Inferior parietal cortex (tissue), 1 donor: ENCODE measurements around the gene TBC1D17.
"Not testable (repeated sequence)": the region's sequence is repeated elsewhere in the genome, so short reads cannot be mapped to it uniquely, and the experiment has no call there.

ENCODE experiments used
- DNase-seq: peaks from one replicate; pipeline ENCODE4 v3.0.0-alpha.2; 2016; ENCODE audit errors: extremely low spot score

TBC1D17 gene

DNA sequence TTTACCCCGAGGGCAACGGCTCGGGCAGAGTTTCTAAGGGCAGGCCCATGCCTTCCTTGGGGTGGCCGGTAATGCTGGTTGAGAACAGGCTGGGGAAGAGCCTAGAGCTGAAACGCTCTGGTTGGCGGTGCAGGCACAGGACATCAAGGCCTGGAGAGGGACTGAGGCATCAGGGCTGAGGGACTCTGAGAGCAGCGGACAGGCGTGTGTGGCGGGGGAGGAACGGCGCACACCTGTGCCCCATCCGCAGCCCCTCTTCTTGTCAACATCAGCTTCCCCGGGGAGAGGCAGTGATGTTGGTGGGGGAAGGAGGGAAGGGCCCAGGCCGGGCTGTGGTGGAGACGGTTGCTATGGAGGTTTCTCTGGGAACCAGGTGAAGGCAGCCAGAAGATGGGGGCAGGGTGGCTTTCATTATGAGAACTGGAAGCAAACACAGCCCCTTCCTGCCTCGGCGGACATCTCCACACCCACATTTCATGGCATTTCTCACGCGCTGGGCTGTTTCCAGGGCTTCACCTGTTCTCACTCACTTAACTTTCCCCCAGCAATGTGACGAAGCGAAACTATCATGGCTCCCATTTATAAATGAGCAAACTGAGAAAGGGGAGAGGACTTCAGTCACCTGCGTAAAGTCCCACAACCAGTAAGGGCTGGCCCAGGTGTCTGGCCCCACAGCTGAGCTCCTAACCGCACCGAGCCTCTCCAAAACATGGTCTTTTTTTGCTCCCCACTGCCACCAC is 43.3 kb downstream of the TBC1D17 start:
- no peak for DNase-seq

DNA sequence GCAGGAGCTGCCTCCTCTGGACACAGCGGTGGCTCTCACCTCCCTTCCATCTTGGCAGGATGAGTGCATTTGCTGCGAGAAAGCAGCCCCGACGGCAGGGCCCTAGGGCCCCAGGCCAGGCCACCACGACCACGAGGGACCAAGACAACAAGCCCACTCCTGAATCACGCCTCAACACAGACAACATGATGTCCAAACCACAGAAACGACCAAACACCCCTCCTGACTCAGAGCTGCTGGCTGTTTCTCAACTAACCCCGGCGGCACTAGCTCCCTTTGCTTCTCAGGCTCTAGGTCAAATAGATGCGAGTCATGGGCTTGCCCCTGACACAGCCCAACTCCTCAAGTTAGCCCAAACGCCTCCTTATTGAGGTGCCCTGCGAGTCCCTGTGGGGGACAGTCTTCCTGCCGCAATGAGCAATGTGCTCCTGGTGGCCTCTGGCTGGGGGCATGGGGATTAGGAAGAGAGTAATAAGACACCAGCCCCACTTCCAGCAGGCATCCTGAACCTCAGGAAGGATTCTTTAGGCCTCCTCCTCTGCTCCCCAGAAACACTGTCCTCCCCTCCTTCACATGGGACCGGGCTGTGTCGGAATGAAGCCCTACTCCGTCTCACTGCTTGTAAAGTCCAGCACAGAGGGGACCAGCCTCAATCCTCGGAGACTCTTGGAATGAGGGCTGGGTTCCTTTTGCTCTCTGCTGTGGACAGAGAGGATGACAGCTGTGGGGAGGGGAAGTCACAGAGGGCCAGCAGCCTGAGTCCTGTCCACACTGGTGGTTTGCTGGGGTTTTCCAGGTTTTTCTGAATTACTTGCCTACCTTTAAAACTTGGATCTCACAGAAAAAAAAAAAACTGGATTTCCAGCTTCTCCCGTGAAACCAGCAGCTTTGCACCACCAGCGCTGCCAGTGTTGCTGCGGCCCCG is 44.6 kb downstream of the TBC1D17 start:
- DNase-seq, result no peak

DNA sequence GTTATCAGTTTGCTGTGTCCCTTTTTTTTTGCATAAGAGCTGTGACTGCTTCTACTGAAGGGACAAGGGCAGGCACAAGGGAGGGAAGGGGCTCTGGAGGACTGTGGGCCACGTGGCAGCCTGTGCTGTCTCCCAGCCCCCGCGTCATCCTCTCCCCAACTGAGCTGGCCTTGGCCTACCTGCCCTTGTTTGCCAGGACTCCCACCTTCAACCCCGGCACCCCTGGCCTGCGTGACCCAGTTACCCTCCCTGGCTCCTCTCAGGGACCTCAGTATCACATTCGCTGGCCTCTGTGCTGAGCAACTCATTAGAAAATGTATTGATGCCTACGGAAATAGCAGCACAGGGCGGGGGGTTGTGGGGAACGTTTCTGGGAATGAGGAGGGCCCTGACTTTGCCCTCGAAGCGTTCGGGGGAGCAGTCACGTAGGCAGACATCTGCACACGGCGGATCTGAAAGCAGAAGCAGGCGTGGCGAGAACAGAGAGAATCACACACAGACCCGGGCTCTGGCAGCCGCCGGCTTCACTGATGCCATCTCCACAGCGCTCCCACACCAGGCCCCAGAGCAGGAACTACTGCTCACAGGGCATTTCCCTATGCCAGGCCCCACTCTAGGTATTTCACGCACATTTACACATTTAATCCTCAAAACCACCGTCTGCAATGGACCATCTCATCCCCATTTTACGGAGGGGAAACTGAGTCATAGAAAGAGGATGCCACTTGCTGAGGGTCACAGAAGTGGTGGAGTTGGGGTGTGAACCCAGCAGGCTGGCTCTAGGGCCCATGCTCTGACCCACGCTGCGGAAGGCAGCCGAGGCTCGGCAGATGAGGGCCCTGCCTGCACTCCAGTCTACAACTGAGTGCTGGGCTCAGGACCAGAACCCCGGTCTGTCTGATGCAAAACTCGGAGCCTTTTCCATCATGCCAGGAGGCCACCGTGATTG is 45.8 kb downstream of the TBC1D17 start:
- DNase-seq, result no peak

DNA sequence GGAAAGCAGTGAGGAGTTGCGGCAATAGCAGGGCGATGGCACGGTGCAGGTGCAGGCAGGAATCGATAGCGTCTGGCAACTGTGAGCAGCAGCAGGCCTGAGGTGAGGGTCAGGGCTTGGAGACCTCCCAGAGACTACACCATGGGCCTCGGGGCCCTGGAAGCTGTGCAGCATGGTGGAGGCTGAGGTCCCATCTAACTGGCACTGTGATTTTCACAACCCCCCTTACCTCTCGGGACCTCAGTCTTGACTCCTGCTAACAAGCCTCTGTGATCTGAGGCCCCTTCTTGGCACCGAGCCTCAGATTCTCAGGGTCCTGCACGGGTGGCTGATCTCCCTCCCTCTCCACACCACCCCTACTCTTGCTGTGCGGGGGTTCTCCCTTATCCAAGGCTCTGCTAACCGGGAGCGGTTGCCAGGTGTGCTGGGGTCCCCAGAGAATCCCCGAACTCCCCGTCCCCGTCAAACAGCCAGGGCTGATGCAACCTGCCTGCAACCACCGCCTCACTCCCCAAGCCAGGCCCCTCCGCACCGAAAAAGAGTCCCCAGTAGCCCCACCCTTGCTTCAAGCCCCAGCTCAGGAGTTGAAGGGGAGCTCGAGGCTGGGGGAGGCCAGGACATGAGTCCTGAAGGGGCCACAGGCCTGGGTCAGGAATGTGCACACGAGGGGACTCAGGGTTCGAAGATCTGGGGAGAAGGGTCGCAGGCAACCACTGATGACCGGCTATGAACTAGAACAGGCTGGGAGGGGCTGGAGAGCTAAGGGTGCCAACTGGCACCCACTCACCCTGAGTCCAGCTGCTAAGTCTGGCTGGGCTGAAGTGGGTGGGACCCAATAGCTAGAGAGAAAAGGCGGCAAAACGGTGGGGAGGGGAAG is 46.7 kb downstream of the TBC1D17 start:
- DNase-seq, result no peak

DNA sequence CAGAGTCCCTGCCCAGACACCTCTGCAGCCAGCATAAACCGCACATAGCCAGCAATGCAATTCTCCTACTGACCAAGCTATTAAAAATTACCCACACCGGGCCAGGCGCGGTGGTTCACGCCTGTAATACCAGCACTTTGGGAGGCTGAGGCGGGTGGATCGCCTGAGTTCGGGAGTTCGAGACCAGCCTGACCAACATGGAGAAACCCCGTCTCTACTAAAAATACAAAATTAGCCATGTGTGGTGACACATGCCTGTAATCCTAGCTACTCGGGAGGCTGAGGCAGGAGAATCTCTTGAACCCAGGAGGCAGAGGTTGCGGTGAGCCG is 47.3 kb downstream of the TBC1D17 start:
- DNase-seq, result not testable (repeated sequence)

DNA sequence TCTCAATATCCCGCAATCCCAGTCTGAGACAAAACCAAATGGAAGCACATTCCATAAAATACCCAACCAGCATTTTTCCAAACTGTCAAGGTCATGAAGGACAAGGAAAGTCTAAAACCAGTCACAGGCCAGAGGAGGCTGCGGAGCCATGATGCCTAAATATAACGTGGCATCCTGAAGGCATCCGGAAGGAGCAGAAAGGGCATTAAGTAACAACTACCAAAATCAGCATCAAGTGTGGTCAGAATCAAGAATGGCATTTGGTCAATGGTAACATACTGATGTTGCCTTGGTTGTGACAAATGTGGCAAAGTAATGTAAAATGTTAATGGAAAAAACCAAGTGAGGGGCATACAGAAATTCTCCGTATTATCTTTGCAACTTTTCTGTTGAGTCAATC is 48.0 kb downstream of the TBC1D17 start:
- no peak for DNase-seq

DNA sequence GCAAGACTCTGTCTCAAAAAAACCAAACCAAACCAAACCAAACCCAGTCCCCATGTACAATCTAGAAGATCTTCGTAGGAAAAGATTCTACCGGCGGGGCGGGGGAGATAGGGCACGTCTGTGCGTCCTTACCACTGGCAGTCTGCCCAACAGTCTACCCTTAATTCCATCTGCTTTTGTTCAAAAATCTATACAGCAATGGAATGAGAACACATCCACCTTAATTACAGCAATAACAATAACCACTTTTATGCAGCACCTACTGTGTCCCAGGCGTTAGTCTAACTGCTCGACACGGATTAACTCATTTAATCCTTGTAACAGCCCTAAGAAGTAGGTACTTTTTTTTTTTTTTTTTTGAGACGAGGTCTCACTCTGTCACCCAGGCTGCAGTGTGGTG is 49.0 kb downstream of the TBC1D17 start:
- no peak for DNase-seq

DNA sequence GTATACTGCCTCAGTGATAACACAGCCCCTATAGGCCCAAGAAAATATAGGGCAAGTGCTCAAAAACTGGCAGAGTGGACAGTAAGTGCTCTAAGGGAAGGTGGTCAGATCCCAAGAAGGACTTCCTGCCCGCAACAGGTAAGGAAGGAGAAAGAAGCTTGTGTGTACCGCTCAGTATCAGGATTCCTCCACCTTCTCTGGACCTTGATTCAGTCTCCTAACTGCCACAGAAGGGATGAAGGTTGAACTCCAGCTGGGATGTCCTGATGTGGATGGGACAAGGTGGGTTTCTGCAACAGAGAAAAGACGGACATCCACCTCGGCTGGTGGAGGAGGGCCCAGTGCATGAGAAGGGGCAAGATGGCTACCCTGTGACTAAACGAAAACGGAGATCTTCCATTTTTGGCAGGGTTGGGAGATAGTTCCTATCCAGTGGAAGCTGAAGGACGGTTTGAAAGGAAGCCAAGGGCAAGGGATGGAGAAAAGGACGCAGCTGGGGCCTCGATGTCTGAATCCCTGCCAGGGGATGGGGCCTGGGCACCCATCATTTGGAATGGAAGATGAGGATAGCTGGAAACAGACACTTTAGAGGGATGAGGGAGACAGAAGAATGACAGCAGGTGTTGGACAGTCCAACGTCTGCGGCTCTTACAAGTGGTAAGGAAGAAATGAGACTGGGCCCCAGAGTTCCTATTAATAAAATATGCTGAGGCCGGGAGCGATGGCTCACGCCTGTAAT is 50.2 kb downstream of the TBC1D17 start:
- DNase-seq, result no peak

DNA sequence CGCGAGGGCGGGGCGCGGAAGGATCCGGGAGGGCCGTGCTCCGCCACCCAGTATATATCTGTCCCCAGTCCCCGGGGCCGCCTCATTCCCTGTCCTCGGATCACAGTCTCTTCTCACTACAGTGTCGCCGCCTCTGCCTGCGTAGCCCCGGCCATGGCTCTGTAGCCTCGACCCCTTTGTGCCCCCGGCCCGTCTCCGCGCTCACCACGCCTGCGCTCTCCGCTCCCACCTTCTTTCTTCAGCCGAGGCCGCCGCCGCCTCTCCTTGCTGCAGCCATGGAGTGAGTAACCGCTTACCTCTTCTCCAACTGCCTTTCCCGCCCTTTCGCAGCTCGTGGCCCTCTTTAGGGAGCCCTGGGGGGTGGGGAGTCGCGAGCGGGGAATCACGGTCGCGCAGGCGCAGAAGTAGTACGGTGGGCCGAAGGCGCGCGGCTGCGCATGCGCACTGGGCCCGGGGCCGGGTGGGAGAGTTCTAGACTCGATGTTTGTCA is 51.7 kb downstream of the TBC1D17 start, which contains the start of the genes ATF5 and NUP62:
Gene ATF5, plus strand, starts transcription at position 85 of the 490 bp plus-strand sequence. CDS start 1,646 bp downstream, outside the sequence.
Gene NUP62, minus strand, starts transcription at position 384 of the 490 bp plus-strand sequence. CDS start 19,697 bp downstream, outside the sequence.
- DNase-seq, result no peak

DNA sequence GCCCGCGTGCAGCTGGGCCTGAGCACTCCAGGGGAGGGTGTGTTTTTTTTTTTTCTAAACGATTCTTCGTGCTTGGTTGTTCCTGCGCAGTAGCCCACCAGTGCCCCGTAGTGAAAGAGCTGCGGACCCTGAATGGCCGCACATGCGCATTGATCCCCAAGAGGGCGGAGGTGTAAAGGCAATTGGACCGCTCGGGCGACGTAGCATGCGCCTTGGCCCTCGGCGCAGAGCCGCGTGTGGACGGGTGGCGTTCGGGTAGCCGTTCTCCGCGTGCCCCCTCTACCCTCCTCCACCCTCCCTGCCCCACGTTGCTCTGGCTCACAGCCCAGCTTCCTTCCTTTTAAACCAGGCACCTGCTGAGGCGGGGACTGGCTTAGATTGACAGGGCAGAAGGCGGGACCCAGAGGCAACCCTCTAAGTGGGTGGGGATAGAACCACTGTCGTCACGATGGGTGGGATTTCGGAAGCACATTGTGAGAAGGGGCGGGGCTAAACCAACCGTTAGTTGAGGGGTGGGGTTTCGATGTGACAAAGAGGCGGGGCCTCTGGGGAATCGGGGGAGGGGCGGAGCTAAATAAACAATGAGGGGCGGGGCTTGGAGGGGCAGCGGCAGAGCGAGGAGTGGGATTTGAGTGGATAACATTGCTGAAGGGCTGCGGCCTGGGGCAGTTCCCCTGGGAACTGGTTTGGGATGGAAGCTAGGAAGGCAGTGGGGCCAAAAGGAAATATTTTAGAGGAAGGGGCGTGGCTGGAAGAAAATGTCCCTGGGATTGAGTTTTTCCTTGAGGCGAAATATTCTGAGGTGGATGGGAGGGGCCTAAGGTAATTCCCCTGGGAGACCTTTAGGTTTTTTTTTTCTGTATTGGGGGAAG is 52.3 kb downstream of the TBC1D17 start:
- DNase-seq, result peak; percentile 91

DNA sequence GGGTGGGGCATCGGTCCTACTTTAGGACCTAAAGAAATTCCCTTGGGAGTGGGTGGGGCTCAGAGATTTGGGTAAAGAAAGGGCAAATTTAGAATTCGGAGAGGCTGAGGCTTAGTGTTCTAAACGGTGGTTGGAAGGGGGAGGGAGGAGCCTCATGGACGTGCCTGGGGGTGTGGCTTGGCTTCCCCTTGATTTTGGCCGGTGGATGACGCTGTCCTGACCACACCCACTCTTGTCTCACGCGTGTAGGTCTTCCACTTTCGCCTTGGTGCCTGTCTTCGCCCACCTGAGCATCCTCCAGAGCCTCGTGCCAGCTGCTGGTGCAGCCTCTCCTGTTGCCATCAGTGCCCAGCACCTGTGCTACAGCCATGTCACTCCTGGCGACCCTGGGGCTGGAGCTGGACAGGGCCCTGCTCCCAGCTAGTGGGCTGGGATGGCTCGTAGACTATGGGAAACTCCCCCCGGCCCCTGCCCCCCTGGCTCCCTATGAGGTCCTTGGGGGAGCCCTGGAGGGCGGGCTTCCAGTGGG is 53.0 kb downstream of the TBC1D17 start:
- DNase-seq, result no peak

DNA sequence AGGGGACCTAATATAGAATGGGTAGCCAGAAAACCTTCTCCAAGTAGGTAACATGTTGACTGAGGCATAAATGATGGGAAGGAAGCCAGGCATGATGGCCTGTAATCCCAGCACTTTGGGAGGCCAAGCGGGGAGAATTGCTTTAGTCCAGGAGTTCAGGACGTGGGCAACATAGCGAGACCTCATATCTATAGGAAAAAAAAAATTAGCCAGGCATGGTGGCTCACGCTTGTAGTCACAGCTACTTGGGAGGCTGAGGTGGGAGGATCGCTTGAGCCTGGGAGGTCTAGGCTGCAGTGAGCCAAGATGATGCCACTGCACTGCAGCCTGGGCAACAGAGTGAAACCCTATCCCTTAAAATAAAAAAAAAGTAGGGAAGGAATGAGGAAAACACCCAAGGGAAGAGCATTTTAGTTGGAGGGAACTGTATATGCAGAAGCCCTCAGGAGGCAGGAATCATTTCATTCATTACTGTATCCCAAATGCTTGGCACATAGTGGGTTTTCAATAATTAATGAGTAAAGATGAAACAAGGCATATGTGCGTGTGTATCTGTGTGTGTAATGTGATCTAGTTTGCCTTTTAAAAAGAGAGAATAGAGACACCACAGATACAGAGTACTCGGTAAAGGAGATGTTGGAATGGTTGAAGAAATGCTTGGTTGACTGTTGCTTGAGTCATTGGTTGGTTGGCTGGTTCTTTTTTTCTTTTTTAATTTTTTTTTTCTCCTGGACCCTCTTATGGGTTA is 54.0 kb downstream of the TBC1D17 start:
- no peak for DNase-seq

DNA sequence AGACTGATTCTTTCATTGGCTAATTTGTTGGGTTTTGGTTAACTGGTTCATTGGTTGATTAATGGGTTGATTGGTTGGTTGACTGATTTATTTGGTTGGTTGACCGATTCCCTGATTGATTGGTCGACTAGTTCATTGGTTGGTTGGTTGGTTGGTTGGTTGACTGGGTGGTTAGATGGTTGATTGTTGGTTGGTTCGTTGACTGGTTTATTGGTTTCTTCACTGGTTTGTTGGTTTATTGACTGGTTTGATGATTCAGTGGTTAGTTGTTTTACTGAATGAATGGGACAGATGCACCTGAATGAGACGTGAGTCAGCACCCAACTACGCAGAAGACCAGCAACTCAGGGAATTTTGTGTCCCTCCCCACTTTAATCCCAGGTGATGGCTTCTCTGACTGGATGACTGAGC is 54.5 kb downstream of the TBC1D17 start:
- DNase-seq, result no peak

DNA sequence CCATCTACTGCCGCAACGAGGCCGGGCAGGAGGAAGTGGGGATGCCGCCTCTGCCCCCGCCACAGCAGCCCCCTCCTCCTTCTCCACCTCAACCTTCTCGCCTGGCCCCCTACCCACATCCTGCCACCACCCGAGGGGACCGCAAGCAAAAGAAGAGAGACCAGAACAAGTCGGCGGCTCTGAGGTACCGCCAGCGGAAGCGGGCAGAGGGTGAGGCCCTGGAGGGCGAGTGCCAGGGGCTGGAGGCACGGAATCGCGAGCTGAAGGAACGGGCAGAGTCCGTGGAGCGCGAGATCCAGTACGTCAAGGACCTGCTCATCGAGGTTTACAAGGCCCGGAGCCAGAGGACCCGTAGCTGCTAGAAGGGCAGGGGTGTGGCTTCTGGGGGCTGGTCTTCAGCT is 55.2 kb downstream of the TBC1D17 start:
- no peak for DNase-seq

DNA sequence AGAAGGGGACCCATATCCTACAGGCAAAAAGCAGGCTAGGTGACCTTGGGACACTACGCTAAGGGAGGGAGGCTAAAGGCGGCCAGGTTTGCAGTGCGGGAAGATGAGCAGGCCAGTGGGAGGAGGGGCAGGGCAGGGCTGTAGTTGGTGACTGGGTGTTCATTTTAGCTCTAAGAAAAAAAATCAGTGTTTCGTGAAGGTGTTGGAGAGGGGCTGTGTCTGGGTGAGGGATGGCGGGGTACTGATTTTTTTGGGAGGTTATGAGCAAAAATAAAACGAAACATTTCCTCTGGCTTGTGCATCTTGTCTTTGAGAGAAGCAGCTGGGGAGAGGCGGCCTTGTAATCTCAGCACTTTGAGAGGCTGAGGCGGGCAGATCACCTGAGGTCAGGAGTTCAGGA is 56.1 kb downstream of the TBC1D17 start:
- no peak for DNase-seq

DNA sequence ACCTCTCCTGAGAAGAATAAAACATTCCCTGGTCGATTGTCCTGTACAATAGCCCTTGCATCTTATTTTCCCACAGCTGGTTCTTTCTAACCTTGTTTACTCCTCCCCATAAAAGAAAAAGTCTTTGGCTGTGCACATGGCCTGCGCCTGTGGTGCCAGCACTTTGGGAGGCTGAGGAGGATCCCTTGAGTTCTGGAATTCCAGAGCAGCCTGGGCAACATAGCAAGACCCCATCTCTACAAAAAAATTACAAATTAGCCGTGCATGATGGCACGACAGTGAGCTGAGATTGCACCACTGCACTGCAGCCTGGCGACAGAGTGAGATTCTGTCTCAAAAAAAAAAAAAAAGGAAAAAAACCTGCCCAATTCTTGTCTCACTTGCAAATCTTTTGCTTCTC is 59.0 kb downstream of the TBC1D17 start:
- no peak for DNase-seq

DNA sequence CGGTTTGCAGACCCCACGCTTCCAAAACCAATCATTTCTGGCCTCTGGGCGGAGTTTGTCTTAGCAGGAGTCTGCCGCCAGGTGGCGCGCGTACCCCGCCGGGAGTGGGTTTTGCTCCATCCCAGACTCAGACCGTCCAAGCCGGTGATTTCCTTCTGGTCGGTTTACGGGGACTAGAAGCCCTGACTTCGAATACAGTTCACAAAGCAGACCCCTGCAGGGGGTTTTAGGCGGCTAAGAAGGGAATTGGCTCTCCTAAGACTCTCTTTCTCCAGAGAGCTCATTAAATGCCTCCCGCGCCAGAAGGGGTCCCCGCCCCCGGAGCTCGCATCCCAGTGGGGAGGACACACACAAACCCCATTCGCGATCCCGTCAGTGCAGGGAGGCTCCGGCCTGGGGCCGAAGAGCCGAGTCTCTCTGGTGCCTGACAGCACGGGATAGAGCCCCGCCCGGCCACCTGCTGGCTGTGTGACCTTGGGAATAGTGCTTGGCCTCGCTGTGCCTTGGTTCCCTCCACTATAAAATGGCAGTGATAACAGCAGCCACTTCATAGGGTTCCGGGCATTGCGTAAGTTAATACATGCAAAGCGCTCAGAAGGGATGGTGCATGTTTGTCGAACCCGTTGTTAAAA is 60.4 kb downstream of the TBC1D17 start:
- DNase-seq, result peak; percentile 83
